Measurements from ENCODE around the gene ALPK1.

GRCh38 chr4:112325530-112325929 lies 28.4 kb downstream of the ALPK1 start:
- TF ChIP-seq CTCF (IDR thresholded peaks at IDR 0.05) (no peak), POLR2A (IDR thresholded peaks at IDR 0.05; ENCODE audit: low read depth) (no peak)

Measured in esophagus muscularis mucosa (tissue), 3 donors.